ENCODE data around the gene DHRS4. TPM values are rescaled to one million over a fixed set of nuclear protein-coding genes. Genes with fewer than 3 reads are reported as not detected.
"Not testable (repeated sequence)": the region's sequence is repeated elsewhere in the genome, so short reads cannot be mapped to it uniquely, and the experiment has no call there.

DHRS4 gene
- total RNA-seq, 1 donor from 2014 or later, result 59.0 TPM

- ATAC-seq; DNase-seq (ENCODE audit: low spot score): not testable (repeated sequence)
These were observed 62.2 kb downstream of the DHRS4 start for GRCh38 chr14:24015745-24016144.

Other genes starting within 250 kb of the DHRS4 start
- gene DHRS4L2, start 35.2 kb downstream of the DHRS4 start, total RNA-seq, result 46.4 TPM
- 2.0 TPM for gene CARMIL3, start 98.2 kb downstream of the DHRS4 start, total RNA-seq
- 0.40 TPM for gene CPNE6, start 117.8 kb downstream of the DHRS4 start, total RNA-seq
- 590 TPM for gene PCK2, start 140.5 kb downstream of the DHRS4 start, total RNA-seq
- gene DCAF11, start 161.0 kb downstream of the DHRS4 start, total RNA-seq, result 212 TPM
- gene NRL, start 161.2 kb downstream of the DHRS4 start, total RNA-seq, result 3.5 TPM
- 34.9 TPM for gene FITM1, start 176.9 kb downstream of the DHRS4 start, total RNA-seq
- gene PSME1, start 182.4 kb downstream of the DHRS4 start, total RNA-seq, result 98.1 TPM
- 24.2 TPM for gene EMC9, start 187.8 kb downstream of the DHRS4 start, total RNA-seq
- gene PSME2, start 192.8 kb downstream of the DHRS4 start, total RNA-seq, result 124 TPM
- 28.6 TPM for gene RNF31, start 193.7 kb downstream of the DHRS4 start, total RNA-seq
- gene IRF9, start 207.5 kb downstream of the DHRS4 start, total RNA-seq, result 25.1 TPM
- 2.6 TPM for gene REC8, start 218.3 kb downstream of the DHRS4 start, total RNA-seq
- gene IPO4, start 235.0 kb downstream of the DHRS4 start, total RNA-seq, result 20.2 TPM
- gene TM9SF1, start 241.7 kb downstream of the DHRS4 start, total RNA-seq, result 47.1 TPM

All from left lobe of liver (tissue), 2 donors.